Measurements from ENCODE around the gene ADAT3.
"Not testable (repeated sequence)": the region's sequence is repeated elsewhere in the genome, so short reads cannot be mapped to it uniquely, and the experiment has no call there.

The ADAT3 gene

GRCh38 chr19:1867349-1867724, 37.9 kb upstream of the ADAT3 start:
- DNase-seq: no peak

GRCh38 chr19:1868971-1869370, 36.2 kb upstream of the ADAT3 start:
- DNase-seq: no peak

GRCh38 chr19:1871140-1871597, 34.0 kb upstream of the ADAT3 start:
- no peak for DNase-seq

- DNase-seq: no peak
Measured at GRCh38 chr19:1871630-1872029, 33.6 kb upstream of the ADAT3 start.

GRCh38 chr19:1872807-1873523, 32.2 kb upstream of the ADAT3 start:
- no peak for DNase-seq

- DNase-seq: no peak
Measured at GRCh38 chr19:1873524-1874473, 31.4 kb upstream of the ADAT3 start.

DNA sequence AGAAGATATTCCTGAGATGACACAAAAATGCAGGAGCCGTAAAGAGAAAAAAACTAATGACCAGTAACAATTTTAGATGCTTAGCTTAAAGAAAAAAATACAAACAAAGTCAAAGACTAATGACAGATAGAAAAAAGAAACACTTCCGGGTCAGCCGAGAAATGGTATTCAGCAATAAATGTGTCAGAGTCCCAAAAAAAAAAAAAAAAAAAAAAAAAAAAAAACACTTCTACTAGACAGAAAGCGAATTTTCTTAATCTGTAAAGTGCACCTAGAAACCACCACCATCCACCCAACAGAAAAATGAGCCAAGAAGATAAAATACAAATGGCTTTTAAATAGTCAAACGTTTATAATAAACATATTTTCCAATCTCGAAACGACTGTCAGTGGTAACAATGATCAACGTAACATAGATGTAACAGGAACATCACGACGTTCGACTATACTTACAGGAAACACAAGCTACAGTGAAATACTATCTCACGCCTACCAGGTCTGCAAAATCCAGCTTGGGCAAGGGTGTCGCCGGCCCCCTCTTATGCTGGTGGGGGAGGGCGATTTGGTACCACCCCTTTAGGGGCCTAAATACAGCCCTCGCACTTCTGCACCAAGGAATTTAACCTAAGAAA, 30.5 kb upstream of the ADAT3 start:
- no peak for DNase-seq

GRCh38 chr19:1875265-1875645, 29.9 kb upstream of the ADAT3 start:
- DNase-seq: not testable (repeated sequence)

GRCh38 chr19:1875646-1876495, 29.3 kb upstream of the ADAT3 start:
- DNase-seq: no peak

- not testable (repeated sequence) for DNase-seq
Measured at GRCh38 chr19:1876496-1877279, 28.5 kb upstream of the ADAT3 start.

- DNase-seq: not testable (repeated sequence)
Measured at GRCh38 chr19:1877280-1877660, 27.9 kb upstream of the ADAT3 start.

GRCh38 chr19:1878583-1878982, 26.6 kb upstream of the ADAT3 start:
- not testable (repeated sequence) for DNase-seq

GRCh38 chr19:1879982-1880381, 25.2 kb upstream of the ADAT3 start:
- DNase-seq: not testable (repeated sequence)

GRCh38 chr19:1880611-1881392, 24.4 kb upstream of the ADAT3 start:
- DNase-seq: no peak

GRCh38 chr19:1881393-1882088, 23.7 kb upstream of the ADAT3 start:
- not testable (repeated sequence) for DNase-seq

DNA sequence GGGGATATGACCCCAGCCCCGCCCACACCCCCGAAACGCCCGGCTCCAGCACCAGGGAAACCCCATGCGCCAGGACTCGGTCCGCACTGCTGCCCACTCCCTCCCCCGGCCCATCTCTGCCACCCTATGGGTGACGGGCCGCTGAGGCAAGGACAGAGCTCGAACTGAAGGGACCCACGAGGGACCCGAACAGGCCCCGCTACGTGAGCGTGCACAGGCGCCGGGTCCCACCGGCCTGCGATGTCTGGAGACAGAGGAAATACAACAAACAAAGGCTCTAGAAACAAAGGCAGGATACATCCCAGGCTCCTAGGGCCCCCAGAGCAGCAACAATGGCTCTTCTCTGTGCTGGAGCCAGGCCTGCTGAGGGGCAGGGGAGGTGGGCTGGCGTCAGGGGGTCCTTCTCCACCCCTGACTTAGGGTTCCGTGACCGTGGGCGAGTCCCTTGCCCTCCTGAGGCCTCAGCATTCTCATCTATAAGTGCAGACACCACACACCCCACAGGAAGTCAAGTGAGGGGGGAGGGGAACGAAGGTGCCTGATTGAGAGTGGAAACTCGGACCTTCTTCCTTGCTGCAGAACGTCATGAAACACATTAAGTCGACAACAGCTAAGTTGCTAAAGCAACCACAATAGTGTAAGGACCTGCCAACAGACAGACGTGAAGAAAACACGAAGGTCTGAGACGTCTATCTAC, 23.0 kb upstream of the ADAT3 start:
- no peak for DNase-seq

DNA sequence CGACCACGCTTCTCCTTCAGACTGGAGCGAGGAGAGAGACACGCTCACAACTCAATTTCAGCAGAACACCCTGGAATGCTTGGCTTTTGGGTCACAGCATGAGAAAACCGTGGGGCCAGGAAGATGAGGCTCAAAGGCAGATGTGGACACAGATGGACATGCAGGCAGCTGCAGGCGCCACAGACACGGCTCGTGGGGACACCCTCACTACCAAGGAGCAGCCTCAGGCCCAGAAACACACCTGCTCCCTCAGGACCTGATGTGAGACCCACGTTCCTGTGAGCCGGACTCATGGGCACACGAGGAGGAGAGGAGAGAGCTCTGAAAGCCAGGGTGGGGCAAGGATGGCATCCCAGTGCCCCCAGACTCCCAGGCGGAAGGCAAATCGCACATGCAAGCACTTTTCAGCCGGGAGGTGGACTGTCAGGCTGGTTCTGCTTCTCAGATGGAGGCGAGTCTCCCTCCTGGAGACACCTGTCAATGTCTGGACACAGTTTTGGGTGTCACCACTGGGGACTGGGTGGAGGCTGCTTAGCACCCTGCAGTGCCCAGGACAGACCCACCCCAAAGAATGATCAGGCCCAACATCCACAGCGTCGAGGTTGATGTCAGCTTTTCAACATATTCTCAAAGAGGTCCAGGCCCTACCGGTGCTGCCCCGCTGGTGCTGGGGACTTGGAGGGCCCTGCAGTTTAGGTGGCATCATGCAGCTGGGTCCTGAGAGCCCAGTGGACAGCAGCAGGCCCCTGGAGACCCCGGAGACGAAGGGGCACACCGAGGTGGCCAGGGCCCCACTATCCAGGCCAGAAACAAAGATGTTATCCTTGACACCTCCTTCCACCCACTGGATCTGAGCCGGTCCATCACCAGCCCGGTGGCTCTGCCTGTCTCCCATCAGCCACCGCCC, 22.2 kb upstream of the ADAT3 start:
- no peak for DNase-seq

- DNase-seq: no peak
Measured at GRCh38 chr19:1883784-1884183, 21.4 kb upstream of the ADAT3 start.

All from SIG-M5 (cell line).